ENCODE measurements around the gene OR4X1.
"Not testable (repeated sequence)": the region's sequence is repeated elsewhere in the genome, so short reads cannot be mapped to it uniquely, and the experiment has no call there.

Gene OR4X1

GRCh38 chr11:48263423-48263911 is at the start of gene OR4X1:
TSS of gene OR4X1 (plus strand) at chr11:48263861. CDS start at chr11:48263861, 0 bp downstream.
- DNase-seq = no peak

GRCh38 chr11:48216510-48216909 is 47.2 kb upstream of the OR4X1 start, which contains the start of gene OR4B1:
TSS of gene OR4B1 (plus strand) at chr11:48216810. CDS start at chr11:48216810, 0 bp downstream.
- DNase-seq = no peak

GRCh38 chr11:48228761-48229160 is 34.9 kb upstream of the OR4X1 start:
- DNase-seq = no peak

- DNase-seq = not testable (repeated sequence)
These were observed 33.6 kb upstream of the OR4X1 start for GRCh38 chr11:48230057-48230456.

- DNase-seq = no peak
These were observed 25.9 kb upstream of the OR4X1 start for GRCh38 chr11:48237727-48238126.

- no peak for DNase-seq
These were observed 21.2 kb upstream of the OR4X1 start for GRCh38 chr11:48242501-48242900.

- DNase-seq = no peak
These were observed 18.9 kb upstream of the OR4X1 start, which contains the start of gene OR4X2 for GRCh38 chr11:48244804-48245203. TSS of gene OR4X2 (plus strand) at chr11:48245104. CDS start at chr11:48245104, 0 bp downstream.

GRCh38 chr11:48248902-48249301 is 14.8 kb upstream of the OR4X1 start:
- DNase-seq = no peak

GRCh38 chr11:48261600-48261999 is 2.1 kb upstream of the OR4X1 start:
- no peak for DNase-seq

- DNase-seq = no peak
These were observed 7.0 kb downstream of the OR4X1 start for GRCh38 chr11:48270621-48271020.

- no peak for DNase-seq
These were observed 8.9 kb downstream of the OR4X1 start for GRCh38 chr11:48272606-48273005.

GRCh38 chr11:48305923-48306322 is 42.3 kb downstream of the OR4X1 start, which contains the start of gene OR4S1:
TSS of gene OR4S1 (plus strand) at chr11:48306223. CDS start at chr11:48306223, 0 bp downstream.
- no peak for DNase-seq

GRCh38 chr11:48307760-48308386 is 44.2 kb downstream of the OR4X1 start:
- peak; percentile 44 for DNase-seq

- not testable (repeated sequence) for DNase-seq
These were observed 49.9 kb downstream of the OR4X1 start for GRCh38 chr11:48313590-48313989.

Data from eye (tissue), 1 donor.